HG02588 (cell line): ENCODE results near the gene PDE4A.
"Not testable (repeated sequence)": the region's sequence is repeated elsewhere in the genome, so short reads cannot be mapped to it uniquely, and the experiment has no call there.

Experiments
- ATAC-seq: cut with Tn5 transposase; IDR thresholded peaks from one replicate; pipeline ENCODE4 v1.9.1; 2021; ENCODE audit warnings: mild to moderate bottlenecking, moderate library complexity; ENCODE audit not compliant: unreplicated experiment

The PDE4A gene

DNA sequence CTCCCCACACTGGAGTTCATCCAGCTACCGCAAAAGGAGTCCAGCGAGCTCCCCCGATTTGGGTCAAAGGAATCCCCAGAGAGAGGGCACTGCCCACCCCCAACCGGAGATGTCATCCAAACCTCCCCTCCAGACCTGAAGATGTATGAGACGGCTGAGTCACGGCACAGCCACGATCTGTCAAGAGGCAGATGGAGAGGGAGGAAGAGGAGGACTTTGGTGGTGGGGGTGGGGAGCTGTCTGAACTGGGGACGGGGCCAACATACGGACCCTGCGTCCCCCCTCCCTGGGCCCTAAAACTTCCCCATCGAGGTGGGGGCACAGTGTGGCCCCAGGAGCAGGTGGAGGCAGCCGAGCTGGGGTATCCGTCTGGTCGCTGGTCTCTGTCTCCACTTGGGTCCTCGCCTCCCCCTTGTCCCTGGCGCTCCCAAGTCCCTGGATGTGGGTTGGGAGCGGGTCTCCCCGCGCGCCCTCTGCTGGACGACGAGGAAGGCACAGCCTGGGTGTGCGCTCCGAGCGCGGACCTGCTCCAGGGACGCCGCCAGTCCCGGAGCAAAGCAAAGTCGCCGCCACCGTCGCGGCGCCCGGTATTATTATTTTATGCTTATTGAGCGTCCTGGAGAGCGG, 3.8 kb downstream of the PDE4A start:
- ATAC-seq = peak; percentile 36

DNA sequence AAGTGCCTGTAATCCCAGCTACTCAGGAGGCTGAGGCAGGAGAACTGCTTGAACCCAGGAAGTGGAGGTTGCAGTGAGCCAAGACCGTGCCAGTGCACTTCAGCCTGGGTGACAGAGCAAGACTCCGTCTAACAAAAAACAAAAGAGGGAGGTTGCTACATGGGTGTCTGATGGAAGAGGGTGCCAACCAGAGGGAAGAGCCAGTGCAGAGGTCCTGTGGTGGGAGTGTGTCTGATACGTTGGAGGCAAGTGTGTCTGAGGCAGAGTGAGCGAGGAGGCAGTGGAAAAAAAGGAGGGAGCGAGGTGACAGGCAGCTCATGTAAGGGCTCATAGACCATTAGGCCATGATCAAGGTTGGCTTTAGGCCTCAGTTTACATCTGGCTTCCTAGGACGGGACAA, 6.8 kb downstream of the PDE4A start:
- ATAC-seq = no peak

DNA sequence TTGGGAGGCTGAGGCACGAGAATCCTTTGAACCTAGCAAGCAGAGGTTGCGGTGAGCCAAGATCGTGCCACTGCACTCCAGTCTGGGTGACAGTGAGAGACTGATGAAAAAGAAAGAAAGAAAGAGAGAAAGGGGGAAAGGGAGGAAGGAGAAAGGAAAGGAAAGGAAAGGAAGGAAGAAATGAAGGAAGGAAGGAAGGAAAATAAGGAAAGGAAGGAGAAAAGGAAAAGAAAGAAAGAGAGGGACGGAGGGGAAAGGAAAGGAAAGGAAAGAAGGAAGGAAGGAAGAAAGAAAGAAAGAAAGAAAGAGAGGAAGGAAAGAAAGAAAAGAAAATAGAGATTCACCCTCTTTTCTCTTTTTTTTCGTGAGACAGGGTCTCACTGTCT, 8.7 kb downstream of the PDE4A start:
- ATAC-seq = no peak

DNA sequence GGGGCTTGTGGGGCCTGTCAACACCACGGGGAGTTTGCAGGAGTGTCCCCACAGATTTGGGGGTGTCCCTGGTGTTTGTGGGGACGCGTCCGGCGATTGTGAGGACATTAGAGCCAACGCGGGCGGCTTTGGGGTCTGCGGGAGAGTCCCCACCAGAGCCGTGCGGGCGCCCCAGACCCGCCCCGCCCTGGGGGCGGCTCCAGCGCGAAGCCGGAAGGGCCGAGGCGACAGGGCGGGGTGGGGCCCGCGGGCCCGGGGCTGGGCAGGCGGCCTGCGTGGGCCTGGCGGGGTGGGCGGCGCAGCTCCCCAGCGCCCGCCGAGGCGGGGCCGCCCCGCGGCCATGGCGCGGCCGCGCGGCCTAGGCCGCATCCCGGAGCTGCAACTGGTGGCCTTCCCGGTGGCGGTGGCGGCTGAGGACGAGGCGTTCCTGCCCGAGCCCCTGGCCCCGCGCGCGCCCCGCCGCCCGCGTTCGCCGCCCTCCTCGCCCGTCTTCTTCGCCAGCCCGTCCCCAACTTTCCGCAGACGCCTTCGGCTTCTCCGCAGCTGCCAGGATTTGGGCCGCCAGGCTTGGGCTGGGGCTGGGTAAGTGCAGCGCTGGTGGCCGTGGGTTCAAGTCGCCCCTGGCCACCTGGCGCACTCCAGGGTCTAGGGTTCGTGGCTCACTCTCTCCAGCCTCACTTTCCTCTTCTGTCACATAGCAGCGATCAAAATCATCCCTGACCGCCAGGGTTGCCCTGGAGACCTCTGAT, 10.3 kb downstream of the PDE4A start:
- ATAC-seq = no peak

DNA sequence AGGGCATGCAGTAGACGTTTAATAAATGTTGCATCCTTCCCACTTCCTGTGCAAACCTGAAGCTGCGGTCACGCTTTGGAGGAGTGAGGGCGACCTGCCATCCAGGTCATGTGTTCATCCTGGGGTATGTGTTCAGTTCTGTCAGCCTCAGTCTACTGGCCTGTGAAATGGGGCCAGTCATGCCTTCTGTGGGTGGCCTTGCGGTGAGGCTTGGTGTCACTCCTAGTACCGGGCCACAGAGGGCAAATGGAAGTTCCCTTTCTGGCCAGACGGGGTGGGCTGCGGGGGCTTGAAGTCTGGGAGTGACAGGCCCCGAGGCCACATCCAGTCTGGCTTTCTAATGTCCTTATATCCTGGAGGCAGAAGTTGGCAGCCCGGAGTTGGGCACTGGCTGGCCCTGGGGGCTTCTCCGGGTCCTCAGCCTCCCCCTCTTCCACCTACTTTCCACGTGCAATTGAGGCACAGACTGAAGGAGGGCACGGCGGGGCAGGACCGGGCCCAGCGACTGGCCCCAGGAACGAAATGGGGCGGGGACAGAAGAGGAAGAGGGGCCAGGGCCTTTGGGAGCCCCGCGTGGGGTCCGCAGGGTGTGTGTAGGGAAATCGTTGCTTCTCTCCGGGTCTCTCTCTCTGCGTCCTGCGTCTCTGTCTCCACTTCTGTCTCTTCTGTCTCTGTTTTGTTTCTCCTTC, 11.1 kb downstream of the PDE4A start:
- ATAC-seq = no peak

DNA sequence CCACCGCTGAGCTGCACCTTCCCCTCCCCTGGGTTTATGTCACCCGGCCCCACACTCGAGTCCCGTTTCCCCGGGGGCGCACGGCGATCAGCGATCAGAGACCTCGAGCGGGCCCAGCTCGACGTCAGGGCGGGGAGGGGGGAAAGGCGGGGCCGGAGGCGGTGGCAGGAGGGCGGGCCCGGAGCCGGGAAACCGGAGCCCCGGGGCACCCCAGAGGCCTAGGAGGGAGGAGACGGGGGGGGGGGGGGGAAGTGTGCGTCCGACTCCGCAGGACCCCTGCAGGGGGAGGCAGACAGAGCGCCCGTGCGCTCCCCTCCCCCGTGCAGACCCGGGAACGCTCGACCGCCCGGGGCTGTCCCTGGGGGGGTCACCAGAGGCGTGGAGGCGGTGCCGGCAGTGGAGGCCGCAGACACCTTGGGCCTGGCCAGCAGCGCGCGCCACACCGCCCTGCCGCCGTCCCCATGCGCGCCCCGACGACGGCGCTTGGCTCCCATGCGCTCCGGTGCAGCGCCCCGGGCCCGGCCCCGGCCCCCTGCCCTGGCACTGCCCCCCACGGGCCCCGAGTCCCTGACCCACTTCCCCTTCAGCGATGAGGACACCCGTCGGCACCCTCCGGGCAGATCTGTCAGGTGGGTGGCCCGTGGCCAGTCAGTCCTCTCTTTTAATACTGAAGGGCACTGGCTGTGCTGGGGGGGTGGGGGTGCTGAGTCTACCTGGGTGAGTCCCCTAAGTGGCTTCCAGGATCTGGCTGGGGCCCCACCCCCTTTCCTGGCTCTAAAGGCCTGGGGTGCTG, 11.8 kb downstream of the PDE4A start:
- no peak for ATAC-seq

DNA sequence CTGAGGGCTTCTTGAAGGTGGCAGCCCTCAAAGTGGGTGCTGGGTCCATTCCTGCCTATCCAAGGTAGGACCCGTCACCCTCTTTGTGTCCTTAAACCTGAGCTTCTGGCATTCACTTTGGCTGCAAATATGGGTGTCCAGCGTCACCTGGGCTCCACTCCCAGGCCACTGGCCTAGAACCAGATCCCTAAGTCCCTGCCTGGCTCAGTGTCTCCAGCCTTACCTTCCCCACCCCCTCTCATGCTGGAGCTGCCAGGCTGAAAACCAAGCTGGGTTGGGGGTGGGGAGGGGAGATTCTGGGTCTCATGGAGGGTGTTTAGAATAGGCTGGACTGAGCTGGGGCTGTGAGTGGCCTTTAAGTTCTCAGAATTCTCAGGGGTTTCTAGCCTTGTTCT, 12.4 kb downstream of the PDE4A start:
- no peak for ATAC-seq

DNA sequence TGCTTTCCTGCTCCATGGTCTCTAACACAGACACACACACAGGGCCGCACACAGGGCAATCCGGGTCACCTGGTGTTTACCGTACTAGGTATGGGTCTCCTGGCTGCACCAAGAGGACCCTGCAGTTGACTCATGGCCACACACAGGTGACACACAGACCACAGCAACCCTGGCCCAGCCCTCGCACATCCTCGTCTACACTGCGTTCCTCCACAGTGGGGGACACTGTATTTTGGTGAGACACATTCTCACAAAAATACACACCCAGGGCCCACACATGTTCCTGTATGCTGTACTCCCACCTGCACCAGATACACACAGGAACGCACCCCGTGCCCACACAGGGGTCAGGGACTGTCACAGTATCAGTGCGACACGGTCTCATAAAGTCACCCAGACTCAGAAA, 12.8 kb downstream of the PDE4A start:
- ATAC-seq = no peak

DNA sequence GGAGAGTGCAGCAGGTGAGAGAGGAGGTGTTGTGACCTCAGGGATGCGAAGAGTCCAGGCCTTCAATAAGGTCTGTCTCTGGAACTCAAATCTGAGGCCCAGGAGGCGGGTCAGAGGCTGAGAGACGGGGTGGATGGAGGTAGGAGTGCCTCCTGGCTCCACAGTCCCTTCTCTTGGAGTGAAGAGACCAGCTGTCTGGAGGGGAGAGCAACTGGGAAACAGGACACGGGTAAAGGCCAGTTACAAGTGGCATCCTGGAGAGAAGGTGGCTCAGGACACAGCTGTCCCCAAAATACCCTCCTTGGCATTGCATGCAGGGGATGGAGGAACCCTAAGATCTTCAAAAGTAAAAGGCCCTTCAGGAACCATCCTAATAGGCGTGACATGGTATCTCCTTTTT, 19.2 kb downstream of the PDE4A start:
- ATAC-seq = no peak

GRCh38 chr19:10442698-10443097, 22.4 kb downstream of the PDE4A start:
- ATAC-seq = no peak

DNA sequence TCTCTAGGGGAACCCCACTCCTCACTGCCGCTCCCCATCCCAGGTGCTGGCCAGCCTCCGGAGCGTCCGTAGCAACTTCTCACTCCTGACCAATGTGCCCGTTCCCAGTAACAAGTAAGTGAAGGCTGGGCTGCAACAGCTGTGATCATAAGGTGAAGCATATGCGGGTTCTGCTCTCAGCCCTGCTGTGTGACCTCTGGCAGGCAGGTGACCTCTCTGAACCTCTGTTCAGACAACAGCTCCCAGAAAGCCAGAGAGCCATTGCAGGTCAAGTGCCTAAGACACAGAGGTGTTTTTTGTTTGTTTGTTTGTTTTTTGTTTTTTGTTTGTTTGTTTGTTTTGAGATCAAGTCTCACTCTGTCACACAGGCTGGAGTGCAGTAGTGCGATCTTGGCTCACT, 28.7 kb downstream of the PDE4A start:
- no peak for ATAC-seq

GRCh38 chr19:10450191-10450852, 30.0 kb downstream of the PDE4A start:
- ATAC-seq = no peak

DNA sequence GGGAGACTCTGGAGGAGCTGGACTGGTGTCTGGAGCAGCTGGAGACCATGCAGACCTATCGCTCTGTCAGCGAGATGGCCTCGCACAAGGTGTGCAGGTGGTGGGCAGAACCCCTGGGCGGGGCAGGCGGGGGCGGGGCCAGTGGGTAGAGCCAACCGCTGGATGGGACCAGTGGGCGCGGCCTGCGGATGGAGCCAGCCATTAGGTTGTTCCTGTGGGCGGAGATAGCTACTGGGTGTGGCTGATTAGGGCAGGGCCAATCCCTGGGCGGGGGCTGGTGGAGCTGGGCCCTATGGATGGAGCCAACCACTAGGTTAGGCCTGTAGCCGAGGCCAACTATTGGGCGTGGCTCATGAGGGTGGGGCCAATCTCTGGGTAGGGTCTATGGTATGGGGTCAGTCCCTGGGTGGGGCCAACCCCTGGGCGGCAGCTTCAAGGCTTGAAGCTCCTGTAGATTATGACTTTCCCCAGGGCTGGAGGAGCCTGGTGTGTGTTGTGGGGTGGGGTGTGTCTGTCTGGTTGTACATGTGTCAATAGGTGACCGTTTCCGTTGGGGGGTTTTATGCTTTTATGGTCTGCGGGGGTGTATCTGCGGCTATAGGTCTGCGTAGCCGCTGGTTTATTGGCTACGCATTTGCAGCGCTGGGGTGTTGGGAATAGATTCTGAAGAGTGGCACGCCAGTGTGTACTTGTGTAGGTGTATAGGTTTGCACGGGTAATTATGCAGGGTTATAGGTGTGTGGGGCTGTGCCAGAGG, 30.7 kb downstream of the PDE4A start:
- ATAC-seq = no peak

DNA sequence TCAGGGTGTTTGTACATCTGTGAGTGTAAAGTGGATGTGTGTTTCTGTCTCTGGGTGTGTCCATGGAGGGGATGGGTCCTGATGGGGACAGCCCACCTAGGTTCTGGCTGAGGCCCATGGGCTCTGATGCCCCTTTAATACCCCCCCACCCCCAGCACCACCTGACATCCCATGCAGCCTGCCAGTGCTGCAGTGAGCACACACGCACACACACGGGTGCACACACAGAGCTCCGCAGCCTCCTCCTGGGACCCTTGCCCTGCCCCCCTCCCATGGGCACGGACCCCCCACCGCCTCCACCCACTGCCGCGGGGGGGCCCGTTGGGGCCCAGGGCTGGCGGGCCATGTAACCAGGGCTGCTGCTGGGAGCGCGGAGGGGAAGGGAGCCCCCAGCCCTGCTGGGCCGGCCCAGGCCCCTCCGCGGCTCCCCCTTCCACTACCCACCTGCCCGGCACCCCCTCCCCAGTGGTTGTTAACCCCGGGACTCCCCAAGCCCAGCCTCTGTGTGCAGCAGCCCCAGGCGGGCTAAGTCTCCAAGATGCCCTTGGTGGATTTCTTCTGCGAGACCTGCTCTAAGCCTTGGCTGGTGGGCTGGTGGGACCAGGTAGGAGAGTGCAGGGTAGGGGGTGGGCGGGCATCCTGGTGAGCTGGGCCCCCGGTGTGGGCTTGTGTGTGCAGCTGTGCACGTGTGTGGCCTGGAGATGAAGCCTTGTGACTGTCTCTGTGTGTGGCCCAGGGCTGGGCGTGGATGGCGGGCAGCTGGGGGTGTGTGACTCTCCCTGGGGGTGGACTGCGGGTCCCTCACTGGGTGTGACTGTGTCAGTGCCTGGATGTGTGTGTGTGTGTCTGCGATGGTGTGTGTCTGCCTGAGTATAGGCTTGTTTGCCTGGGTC, 32.6 kb downstream of the PDE4A start:
- no peak for ATAC-seq

DNA sequence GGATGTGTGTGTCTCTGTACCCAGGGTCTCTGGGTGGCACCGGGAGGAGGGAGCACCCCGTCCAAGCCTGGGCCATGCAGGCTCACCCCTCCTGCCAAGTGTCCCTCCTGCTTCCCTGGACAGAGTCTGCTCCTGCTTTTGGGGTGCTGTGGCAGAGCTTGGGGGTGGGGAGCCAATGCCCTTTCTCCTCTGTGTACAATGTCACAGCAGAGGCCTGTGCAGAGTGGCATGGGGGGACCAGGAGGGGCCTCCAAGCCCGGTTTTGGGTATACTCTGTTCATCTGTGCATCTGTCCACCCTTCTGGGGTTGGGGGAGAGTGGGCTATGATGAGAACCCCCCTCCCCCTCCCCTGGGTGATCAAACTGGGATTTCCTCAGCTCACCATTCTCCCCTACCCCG, 33.5 kb downstream of the PDE4A start:
- ATAC-seq = no peak

- no peak for ATAC-seq
Measured at GRCh38 chr19:10454267-10454666, 33.9 kb downstream of the PDE4A start.

DNA sequence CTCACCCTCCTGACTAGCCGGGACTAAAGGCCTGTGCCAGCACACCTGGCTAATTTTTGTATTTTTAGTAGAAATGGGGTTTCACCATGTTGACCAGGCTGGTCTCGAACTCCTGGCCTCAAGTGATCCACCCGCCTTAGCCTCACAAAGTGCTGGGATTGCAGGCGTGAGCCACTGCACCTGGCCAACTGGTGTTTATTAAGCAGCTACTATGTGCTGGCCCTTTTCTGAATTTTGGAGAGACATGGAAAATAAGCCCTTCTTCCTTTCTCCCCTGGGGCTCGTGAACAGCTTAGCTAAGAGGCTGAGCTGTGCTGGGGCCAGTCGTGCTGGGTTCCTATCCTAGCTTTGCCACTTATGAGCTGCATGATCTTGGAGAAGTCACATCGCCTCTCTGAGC, 38.4 kb downstream of the PDE4A start:
- ATAC-seq = not testable (repeated sequence)

- ATAC-seq = no peak
Measured at GRCh38 chr19:10460714-10461046, 40.3 kb downstream of the PDE4A start.
